Astrocyte (in vitro differentiated cells and primary cell): ENCODE results near the gene DPH6. TPM values are rescaled to one million over a fixed set of nuclear protein-coding genes. Genes with fewer than 3 reads are reported as not detected.
"Not testable (repeated sequence)": the region's sequence is repeated elsewhere in the genome, so short reads cannot be mapped to it uniquely, and the experiment has no call there.

Experiments
- DNase-seq: peaks from one replicate; pipeline ENCODE4 v3.0.0-alpha.2; 2010; ENCODE audit warnings: low read depth
- FAIRE-seq: peaks from 2 replicates; lab custom pipeline; 2011; peaks lifted over from hg19 to GRCh38; lab: Jason Lieb, UNC
- H2AFZ ChIP-seq: 2 replicates; pipeline ENCODE4 v1.6.0; 2012; ENCODE audit warnings: low read depth, low read length, inconsistent platforms
- H3K27ac ChIP-seq: 2 replicates; pipeline ENCODE4 v1.5.1; 2011; ENCODE audit warnings: low read depth, low read length, inconsistent platforms
- H3K27me3 ChIP-seq: 2 replicates; pipeline ENCODE4 v1.6.0; 2011; ENCODE audit warnings: low read length, inconsistent platforms; ENCODE audit not compliant: insufficient read depth
- H3K36me3 ChIP-seq: 2 replicates; pipeline ENCODE4 v1.5.1; 2011; ENCODE audit warnings: low read length, inconsistent platforms; ENCODE audit not compliant: insufficient read depth
- H3K4me1 ChIP-seq: 2 replicates; pipeline ENCODE4 v1.5.1; 2011; ENCODE audit warnings: low read length, inconsistent platforms; ENCODE audit not compliant: insufficient read depth
- H3K4me2 ChIP-seq: 2 replicates; pipeline ENCODE4 v1.6.0; 2012; ENCODE audit warnings: low read length, inconsistent platforms
- H3K4me3 ChIP-seq: 2 replicates; pipeline ENCODE4 v1.5.1; 2011; ENCODE audit warnings: low read depth, mild to moderate bottlenecking, low read length, inconsistent platforms; ENCODE audit not compliant: insufficient read depth
- H3K79me2 ChIP-seq: 2 replicates; pipeline ENCODE4 v1.6.0; 2012; ENCODE audit warnings: mild to moderate bottlenecking, low read length, inconsistent platforms; ENCODE audit not compliant: insufficient read depth
- H3K9ac ChIP-seq: 2 replicates; pipeline ENCODE4 v1.6.0; 2012; ENCODE audit warnings: mild to moderate bottlenecking, low read length, inconsistent platforms
- H3K9me3 ChIP-seq: 2 replicates; pipeline ENCODE4 v1.5.1; 2012; ENCODE audit warnings: low read depth, mild to moderate bottlenecking, low read length, inconsistent platforms; ENCODE audit not compliant: insufficient read depth
- H4K20me1 ChIP-seq: 2 replicates; pipeline ENCODE4 v1.6.0; 2012; ENCODE audit warnings: low read length, inconsistent platforms; ENCODE audit not compliant: insufficient read depth
- H3K27ac Mint-ChIP-seq: one replicate; pipeline ENCODE4 v1.8.0; 2021; ENCODE audit warnings: mild to moderate bottlenecking, mixed read lengths; ENCODE audit not compliant: unreplicated experiment
- H3K27me3 Mint-ChIP-seq: one replicate; pipeline ENCODE4 v1.8.0; 2021; ENCODE audit warnings: low read depth, mixed read lengths; ENCODE audit not compliant: unreplicated experiment
- H3K36me3 Mint-ChIP-seq: one replicate; pipeline ENCODE4 v1.8.0; 2021; ENCODE audit warnings: low read depth, mixed read lengths; ENCODE audit not compliant: unreplicated experiment
- H3K4me1 Mint-ChIP-seq: one replicate; pipeline ENCODE4 v1.8.0; 2021; ENCODE audit warnings: low read depth, mixed read lengths; ENCODE audit not compliant: unreplicated experiment
- H3K4me3 Mint-ChIP-seq: one replicate; pipeline ENCODE4 v1.8.0; 2021; ENCODE audit warnings: mild to moderate bottlenecking, moderate library complexity, mixed read lengths; ENCODE audit not compliant: unreplicated experiment
- H3K9me3 Mint-ChIP-seq: one replicate; pipeline ENCODE4 v1.8.0; 2021; ENCODE audit warnings: mild to moderate bottlenecking, mixed read lengths; ENCODE audit not compliant: unreplicated experiment
- EZH2 ChIP-seq: IDR thresholded peaks from 2 replicates; pipeline ENCODE4 v1.6.1; 2012; ENCODE audit warnings: mild to moderate bottlenecking, low read length, inconsistent platforms; ENCODE audit not compliant: insufficient read depth
- total RNA-seq: library from RNA; stranded (reverse); gene quantifications from 2 replicates; pipeline ENCODE4 v1.2.1, GENCODE V29; 2021
- TF ChIP-seq, protein P1 (sequence below): IDR thresholded peaks from 2 replicates; pipeline ENCODE4 v1.5.1; 2011; ENCODE audit warnings: low read depth, mild to moderate bottlenecking, inconsistent platforms, low read length, moderate library complexity; ENCODE audit not compliant: insufficient read depth

The DPH6 gene
- total RNA-seq, 1 donor from 2014 or later: 7.6 TPM

DNA sequence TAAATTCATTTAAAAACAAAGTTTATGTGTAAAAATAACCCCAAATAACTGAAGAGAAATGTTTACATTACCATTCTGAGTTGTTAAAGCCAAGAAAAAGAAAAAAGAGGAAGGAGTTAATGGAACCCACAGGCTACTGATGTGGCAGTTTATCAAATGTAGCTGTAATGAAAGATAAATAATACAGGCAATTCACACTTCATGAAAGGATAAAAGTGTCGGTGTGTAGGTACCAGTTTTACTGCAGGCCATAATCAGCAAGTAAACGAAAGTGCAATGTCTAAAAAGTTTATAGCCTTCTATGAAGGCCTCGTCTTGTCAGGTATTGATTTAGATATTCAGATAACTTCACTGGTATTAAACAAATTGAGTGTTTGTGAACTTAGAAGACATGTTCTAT lies 164.6 kb downstream of the DPH6 start:
- Mint-ChIP-seq H3K27ac (no peak overlapping the region), H3K27me3 (no peaks in the 10 kb centered on the region), H3K4me3 (no peak overlapping the region), H3K9me3 (peaks cover 1% of the 10 kb centered on the region), H3K36me3 (no peaks in the 10 kb centered on the region), H3K4me1 (peaks cover 4% of the 10 kb centered on the region)
- no peak for TF ChIP-seq EZH2
- TF ChIP-seq, protein P1, sequence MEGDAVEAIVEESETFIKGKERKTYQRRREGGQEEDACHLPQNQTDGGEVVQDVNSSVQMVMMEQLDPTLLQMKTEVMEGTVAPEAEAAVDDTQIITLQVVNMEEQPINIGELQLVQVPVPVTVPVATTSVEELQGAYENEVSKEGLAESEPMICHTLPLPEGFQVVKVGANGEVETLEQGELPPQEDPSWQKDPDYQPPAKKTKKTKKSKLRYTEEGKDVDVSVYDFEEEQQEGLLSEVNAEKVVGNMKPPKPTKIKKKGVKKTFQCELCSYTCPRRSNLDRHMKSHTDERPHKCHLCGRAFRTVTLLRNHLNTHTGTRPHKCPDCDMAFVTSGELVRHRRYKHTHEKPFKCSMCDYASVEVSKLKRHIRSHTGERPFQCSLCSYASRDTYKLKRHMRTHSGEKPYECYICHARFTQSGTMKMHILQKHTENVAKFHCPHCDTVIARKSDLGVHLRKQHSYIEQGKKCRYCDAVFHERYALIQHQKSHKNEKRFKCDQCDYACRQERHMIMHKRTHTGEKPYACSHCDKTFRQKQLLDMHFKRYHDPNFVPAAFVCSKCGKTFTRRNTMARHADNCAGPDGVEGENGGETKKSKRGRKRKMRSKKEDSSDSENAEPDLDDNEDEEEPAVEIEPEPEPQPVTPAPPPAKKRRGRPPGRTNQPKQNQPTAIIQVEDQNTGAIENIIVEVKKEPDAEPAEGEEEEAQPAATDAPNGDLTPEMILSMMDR: no peak
- no peak overlapping the region for H2AFZ ChIP-seq
- no peaks in the 10 kb centered on the region for H3K9me3 ChIP-seq
- no peaks in the 10 kb centered on the region for H3K27me3 ChIP-seq
- no peak overlapping the region for H3K4me3 ChIP-seq
- no peaks in the 10 kb centered on the region for H4K20me1 ChIP-seq
- no peaks in the 10 kb centered on the region for H3K79me2 ChIP-seq
- no peak overlapping the region for H3K4me2 ChIP-seq
- H3K27ac ChIP-seq: no peak overlapping the region
- H3K36me3 ChIP-seq: no peaks in the 10 kb centered on the region
- H3K4me1 ChIP-seq: no peaks in the 10 kb centered on the region
- H3K9ac ChIP-seq: no peak overlapping the region
- no peak for DNase-seq
- no peak for FAIRE-seq

- H3K9me3 Mint-ChIP-seq: peaks cover 1% of the 10 kb centered on the region
- H3K36me3 ChIP-seq: no peaks in the 10 kb centered on the region
- H3K4me3 ChIP-seq: no peak overlapping the region
- no peaks in the 10 kb centered on the region for H3K27me3 ChIP-seq
- no peaks in the 10 kb centered on the region for H3K4me1 ChIP-seq
- no peak overlapping the region for H3K4me2 ChIP-seq
- no peak overlapping the region for H3K27ac Mint-ChIP-seq
- H3K79me2 ChIP-seq: no peaks in the 10 kb centered on the region
- H3K9me3 ChIP-seq: no peaks in the 10 kb centered on the region
- TF ChIP-seq, protein P1: no peak
- TF ChIP-seq EZH2: no peak
- H2AFZ ChIP-seq: no peak overlapping the region
- no peak overlapping the region for H3K4me3 Mint-ChIP-seq
- no peaks in the 10 kb centered on the region for H3K36me3 Mint-ChIP-seq
- peaks cover 4% of the 10 kb centered on the region for H3K4me1 Mint-ChIP-seq
- no peak for DNase-seq
- H3K9ac ChIP-seq: no peak overlapping the region
- no peak overlapping the region for H3K27ac ChIP-seq
- H4K20me1 ChIP-seq: no peaks in the 10 kb centered on the region
- no peak for FAIRE-seq
- H3K27me3 Mint-ChIP-seq: no peaks in the 10 kb centered on the region
Measured at GRCh38 chr15:35379972-35380371, 166.0 kb downstream of the DPH6 start.

GRCh38 chr15:35378454-35378853 lies 167.5 kb downstream of the DPH6 start:
- not testable (repeated sequence) for H3K36me3 Mint-ChIP-seq, H3K36me3 ChIP-seq

More at GRCh38 chr15:35378454-35378853, 167.5 kb downstream of the DPH6 start:
- not testable (repeated sequence) for H3K4me3 Mint-ChIP-seq, H3K9ac ChIP-seq, H3K4me2 ChIP-seq, FAIRE-seq, H3K27me3 Mint-ChIP-seq, H3K4me3 ChIP-seq, H2AFZ ChIP-seq, H3K79me2 ChIP-seq, H3K4me1 Mint-ChIP-seq, H3K27ac ChIP-seq, H3K9me3 Mint-ChIP-seq, H3K27me3 ChIP-seq, H3K27ac Mint-ChIP-seq, DNase-seq, H4K20me1 ChIP-seq, H3K4me1 ChIP-seq, H3K9me3 ChIP-seq
